AG04450 (cell line): ENCODE data around the gene PCNA. TPM values are rescaled to one million over a fixed set of nuclear protein-coding genes. Genes with fewer than 3 reads are reported as not detected.
"Not testable (repeated sequence)": the region's sequence is repeated elsewhere in the genome, so short reads cannot be mapped to it uniquely, and the experiment has no call there.

Experiments used
- CTCF ChIA-PET: fragments of 300-600, 350-600 bp; formaldehyde crosslinking; extraction: SDS; loops from one replicate; lab custom pipeline; 2022; ENCODE audit warnings: antibody characterized with exemption, inconsistent platforms; lab: Charles Lee
- POLR2A ChIA-PET: fragments of 350-600 bp; formaldehyde crosslinking; extraction: SDS; loops from one replicate; lab custom pipeline; 2021; ENCODE audit warnings: antibody characterized with exemption, inconsistent platforms; lab: Yijun Ruan, JAX
- DNase-seq: peaks from one replicate; pipeline ENCODE4 v3.0.0-alpha.2; 2011; ENCODE audit warnings: low read depth, low spot score
- H3K27ac ChIP-seq: one replicate; pipeline ENCODE4 v1.5.1; 2012; ENCODE audit warnings: low read depth, low read length, control low read depth
- H3K27me3 ChIP-seq: one replicate; pipeline ENCODE4 v1.6.0; 2012; ENCODE audit warnings: low read length; ENCODE audit not compliant: control insufficient read depth, insufficient read depth
- H3K4me3 ChIP-seq: 2 replicates; pipeline ENCODE4 v1.5.1; 2011; ENCODE audit warnings: mild to moderate bottlenecking, low read depth, low read length, control low read depth
- H3K9me3 ChIP-seq: 2 replicates; pipeline ENCODE4 v1.5.1; 2012; ENCODE audit warnings: low read length; ENCODE audit not compliant: control insufficient read depth, insufficient read depth
- polyA plus RNA-seq: library from polyadenylated mRNA; depleted of rRNA; stranded (reverse); fragments of >200 nt; gene quantifications from 2 replicates; pipeline ENCODE4 v1.2.3, GENCODE V29; 2011
- TF ChIP-seq, protein P1 (sequence below): IDR thresholded peaks from 2 replicates; pipeline ENCODE4 v1.5.1; 2011; ENCODE audit warnings: low read depth, low read length, control low read depth, inconsistent platforms

PCNA gene
- polyA plus RNA-seq, 1 experiment: 134 TPM

DNA sequence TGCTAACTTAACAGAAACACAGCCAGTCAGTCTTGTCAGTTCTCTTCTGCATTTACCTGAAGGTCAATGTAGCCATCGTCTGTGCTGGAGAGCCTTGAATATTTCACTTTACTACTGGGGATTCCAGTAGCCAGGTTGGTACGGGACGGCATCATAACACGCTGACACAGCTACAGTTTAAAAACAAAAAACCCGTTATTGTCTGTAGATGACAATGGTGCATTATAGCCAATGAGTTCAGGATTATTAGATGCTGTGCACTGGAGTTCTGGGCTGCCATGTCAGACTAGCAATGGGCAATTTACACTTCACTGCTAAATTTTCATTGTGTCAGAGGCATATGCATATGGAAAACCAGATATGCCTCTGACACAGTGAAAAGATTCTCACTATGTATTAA is 10.5 kb downstream of the PCNA start:
- ChIA-PET POLR2A (no interaction called here), CTCF (interaction anchor here (1.4 kb wide), 1 partner anchor 83 kb away, joined by 6 read pairs; no protein-coding TSS in a partner anchor)
- Histone ChIP-seq H3K9me3 (no peaks in the 10 kb centered on the region; the same call in 1 of the 2 replicates), H3K4me3 (no peak overlapping the region), H3K27me3 (no peaks in the 10 kb centered on the region), H3K27ac (no peak overlapping the region)
- DNase-seq: no peak
- TF ChIP-seq, protein P1, sequence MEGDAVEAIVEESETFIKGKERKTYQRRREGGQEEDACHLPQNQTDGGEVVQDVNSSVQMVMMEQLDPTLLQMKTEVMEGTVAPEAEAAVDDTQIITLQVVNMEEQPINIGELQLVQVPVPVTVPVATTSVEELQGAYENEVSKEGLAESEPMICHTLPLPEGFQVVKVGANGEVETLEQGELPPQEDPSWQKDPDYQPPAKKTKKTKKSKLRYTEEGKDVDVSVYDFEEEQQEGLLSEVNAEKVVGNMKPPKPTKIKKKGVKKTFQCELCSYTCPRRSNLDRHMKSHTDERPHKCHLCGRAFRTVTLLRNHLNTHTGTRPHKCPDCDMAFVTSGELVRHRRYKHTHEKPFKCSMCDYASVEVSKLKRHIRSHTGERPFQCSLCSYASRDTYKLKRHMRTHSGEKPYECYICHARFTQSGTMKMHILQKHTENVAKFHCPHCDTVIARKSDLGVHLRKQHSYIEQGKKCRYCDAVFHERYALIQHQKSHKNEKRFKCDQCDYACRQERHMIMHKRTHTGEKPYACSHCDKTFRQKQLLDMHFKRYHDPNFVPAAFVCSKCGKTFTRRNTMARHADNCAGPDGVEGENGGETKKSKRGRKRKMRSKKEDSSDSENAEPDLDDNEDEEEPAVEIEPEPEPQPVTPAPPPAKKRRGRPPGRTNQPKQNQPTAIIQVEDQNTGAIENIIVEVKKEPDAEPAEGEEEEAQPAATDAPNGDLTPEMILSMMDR: no peak

DNA sequence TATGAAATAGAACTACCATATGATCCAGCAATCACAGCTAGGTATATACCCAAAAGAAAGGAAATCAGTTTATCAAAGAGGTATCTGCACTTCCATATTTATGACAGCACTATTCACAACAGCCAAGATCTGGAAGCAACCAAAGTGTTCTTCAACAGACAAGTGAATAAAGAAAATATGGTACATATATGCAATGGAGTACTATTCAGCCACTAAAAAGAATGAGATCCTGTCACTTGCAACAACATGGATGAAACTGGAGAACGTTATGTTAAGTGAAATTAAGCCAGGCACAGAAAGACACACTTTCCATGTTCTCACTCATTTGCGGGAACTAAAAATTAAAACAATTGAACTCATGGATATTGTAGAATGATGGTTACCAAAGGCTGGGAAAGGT is 15.3 kb downstream of the PCNA start:
- no peaks in the 10 kb centered on the region for H3K9me3 ChIP-seq
- ChIA-PET POLR2A (no interaction called here), CTCF (no interaction called here)
- no peak for DNase-seq
- H3K27me3 ChIP-seq: no peaks in the 10 kb centered on the region
- H3K4me3 ChIP-seq: no peak overlapping the region
- no peak overlapping the region for H3K27ac ChIP-seq
- TF ChIP-seq, protein P1: no peak

DNA sequence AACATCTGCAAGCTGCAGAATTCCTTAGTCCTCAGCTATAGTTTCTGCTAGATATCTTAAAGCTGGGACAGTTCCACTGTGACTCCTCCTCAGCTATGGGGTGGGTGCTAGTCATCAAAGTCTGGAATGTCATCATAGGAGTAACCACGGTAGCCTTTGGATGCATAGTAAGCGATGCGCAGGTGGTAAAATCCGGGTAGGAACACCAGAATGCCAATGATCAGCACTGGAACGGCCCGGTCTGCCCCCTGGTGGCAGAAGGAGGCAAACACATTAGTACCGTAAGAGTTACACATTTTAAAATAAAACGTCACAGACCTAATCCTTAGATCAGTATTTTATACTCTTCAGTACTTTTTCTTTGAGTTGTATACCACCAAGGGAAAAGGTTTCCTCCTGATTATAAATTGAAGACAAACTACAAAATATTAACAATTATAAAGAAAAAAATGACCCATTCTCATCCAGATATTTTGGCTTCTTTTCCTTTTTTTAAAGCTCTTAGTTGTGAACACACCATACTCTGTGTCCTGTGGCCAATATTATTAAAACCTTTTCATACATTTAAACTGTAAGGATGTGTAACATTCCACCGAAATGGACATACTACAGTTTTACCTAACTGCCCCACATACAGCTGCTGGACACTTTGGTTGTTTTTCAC is 18.9 kb downstream of the PCNA start:
- no peaks in the 10 kb centered on the region for H3K9me3 ChIP-seq

DNA sequence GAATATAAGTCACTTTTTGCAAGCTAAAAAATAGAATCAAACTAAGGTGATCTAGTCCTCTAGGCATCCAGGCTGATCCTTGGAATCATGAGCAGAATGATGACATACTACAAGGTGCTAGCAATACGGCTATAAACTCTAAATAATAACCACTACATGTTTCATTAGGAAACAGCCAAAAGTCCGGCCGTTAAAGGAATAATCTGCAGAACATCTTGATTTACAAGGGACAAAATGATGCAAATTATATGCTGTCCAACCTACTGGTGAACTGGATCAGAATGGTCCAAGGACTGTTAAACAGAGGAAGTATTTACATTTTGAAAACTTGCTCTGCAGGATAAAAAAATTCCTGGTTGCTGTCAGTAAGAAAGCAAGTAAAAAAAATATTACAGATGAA is 19.8 kb downstream of the PCNA start:
- H3K4me3 ChIP-seq, POLR2A ChIA-PET, H3K9me3 ChIP-seq, H3K27ac ChIP-seq, DNase-seq, H3K27me3 ChIP-seq: not testable (repeated sequence)
- CTCF ChIA-PET: interaction anchor here (0.6 to 4.3 kb wide), 15 partner anchors 8 to 492 kb away, joined by 3 to 42 read pairs (median 6); no protein-coding TSS in a partner anchor

More for the DNA sequence above, 18.9 kb downstream of the PCNA start:
- POLR2A ChIA-PET: interaction anchor here (0.5 kb wide), 1 partner anchor 63 kb away, joined by 4 read pairs; no protein-coding TSS in a partner anchor
- Histone ChIP-seq H3K27ac (no peak overlapping the region), H3K27me3 (no peaks in the 10 kb centered on the region), H3K4me3 (no peak overlapping the region)
- CTCF ChIA-PET: interaction anchor here (0.6 to 4.3 kb wide), 40 partner anchors 9 to 492 kb away, joined by 3 to 42 read pairs (median 4); no protein-coding TSS in a partner anchor
- DNase-seq: no peak
- TF ChIP-seq, protein P1: peak; percentile 79

DNA sequence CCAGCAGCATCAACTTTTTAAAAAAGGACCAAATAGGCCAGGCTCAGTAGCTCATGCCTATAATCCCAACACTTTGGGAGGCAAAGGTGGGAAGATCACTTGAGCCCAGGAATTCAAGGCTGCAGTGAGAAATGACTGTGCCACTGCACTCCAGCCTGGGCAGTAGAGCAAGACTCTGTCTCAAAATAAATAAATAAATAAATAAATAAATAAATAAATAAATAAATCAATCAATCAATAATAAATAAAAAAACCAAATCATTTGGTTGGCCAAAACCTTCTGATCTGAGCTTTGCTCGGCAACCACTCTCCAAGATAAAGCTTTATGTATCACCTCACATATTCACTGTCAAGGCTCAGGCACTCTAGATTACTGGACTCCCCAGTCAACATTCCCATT is 20.7 kb downstream of the PCNA start:
- H3K27me3 ChIP-seq, H3K4me3 ChIP-seq, DNase-seq, H3K27ac ChIP-seq, H3K9me3 ChIP-seq, POLR2A ChIA-PET: not testable (repeated sequence)
- CTCF ChIA-PET: interaction anchor here (0.6 to 4.3 kb wide), 6 partner anchors 63 to 377 kb away, joined by 3 to 42 read pairs (median 4); no protein-coding TSS in a partner anchor

DNA sequence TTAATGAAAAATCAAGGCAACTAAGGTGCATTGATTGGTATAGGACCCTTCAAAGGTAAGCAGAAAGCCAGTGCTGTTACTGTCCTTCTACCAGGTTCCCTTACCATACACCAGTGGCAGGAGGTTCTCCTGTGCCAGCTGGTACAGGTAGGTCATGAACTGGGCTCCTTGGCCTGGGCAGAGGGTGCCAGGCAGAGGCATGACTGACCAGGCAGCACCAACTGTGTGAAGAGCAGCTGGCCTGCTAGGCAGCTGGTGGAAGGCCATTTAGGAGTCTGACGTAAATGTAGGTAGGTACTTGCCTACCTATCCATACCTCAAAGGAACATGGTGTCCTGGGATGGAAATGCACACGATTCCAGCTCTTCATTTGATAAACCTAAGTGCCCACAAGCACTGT is 23.3 kb downstream of the PCNA start:
- H3K9me3 ChIP-seq: no peaks in the 10 kb centered on the region
- no peak overlapping the region for H3K27ac ChIP-seq
- no peaks in the 10 kb centered on the region for H3K27me3 ChIP-seq
- POLR2A ChIA-PET: interaction anchor here (1.0 kb wide), 1 partner anchor 154 kb away, joined by 11 read pairs; no protein-coding TSS in a partner anchor
- no peak overlapping the region for H3K4me3 ChIP-seq
- DNase-seq: no peak
- CTCF ChIA-PET: no interaction called here
- TF ChIP-seq, protein P1: no peak
